ENCODE measurements around the gene DNAH3.

GRCh38 chr16:21026846-21027245, 123.8 kb downstream of the DNAH3 start:
- TF ChIP-seq POLR2AphosphoS5 (IDR thresholded peaks at IDR 0.05; ENCODE audit: low read depth, low read length), result no peak
- no peak for TF ChIP-seq REST (IDR thresholded peaks at IDR 0.05; ENCODE audit: insufficient read depth in 1 of 2, low read depth in 2 of 2, low read length in 2 of 2)
